ACC112 (cell line): ENCODE measurements around the gene GLG1.

Source experiments
- H2AFZ ChIP-seq: fragments of 200-600 bp; sonication (generic); one replicate; pipeline ENCODE4 v1.6.0; 2017; ENCODE audit warnings: antibody characterized with exemption, low read length; ENCODE audit not compliant: unreplicated experiment
- H3K27ac ChIP-seq: fragments of 200-600 bp; sonication (generic); 2 replicates; pipeline ENCODE4 v1.5.1; 2014; ENCODE audit warnings: low read depth, mild to moderate bottlenecking, antibody characterized with exemption, low read length, moderate library complexity
- H3K27me3 ChIP-seq: fragments of 200-600 bp; sonication (generic); 2 replicates; pipeline ENCODE4 v1.6.1; 2014; ENCODE audit warnings: mild to moderate bottlenecking, antibody characterized with exemption, low read length, moderate library complexity, mixed read lengths; ENCODE audit not compliant: insufficient read depth
- H3K36me3 ChIP-seq: fragments of 200-600 bp; sonication (generic); 2 replicates; pipeline ENCODE4 v1.6.1; 2016; ENCODE audit warnings: mild to moderate bottlenecking, antibody characterized with exemption, low read length, moderate library complexity, mixed read lengths; ENCODE audit not compliant: insufficient read depth
- H3K4me1 ChIP-seq: fragments of 200-600 bp; sonication (generic); one replicate; pipeline ENCODE4 v1.6.1; 2016; ENCODE audit warnings: low read length, mixed read lengths; ENCODE audit not compliant: insufficient read depth, unreplicated experiment, control insufficient read depth
- H3K4me3 ChIP-seq: fragments of 200-600 bp; sonication (generic); 2 replicates; pipeline ENCODE4 v1.5.1; 2014; ENCODE audit warnings: mild to moderate bottlenecking, low read depth, low read length
- H3K79me2 ChIP-seq: fragments of 200-600 bp; sonication (generic); one replicate; pipeline ENCODE4 v1.6.0; 2016; ENCODE audit warnings: low read length; ENCODE audit not compliant: control insufficient read depth, unreplicated experiment, insufficient read depth

Gene GLG1

DNA sequence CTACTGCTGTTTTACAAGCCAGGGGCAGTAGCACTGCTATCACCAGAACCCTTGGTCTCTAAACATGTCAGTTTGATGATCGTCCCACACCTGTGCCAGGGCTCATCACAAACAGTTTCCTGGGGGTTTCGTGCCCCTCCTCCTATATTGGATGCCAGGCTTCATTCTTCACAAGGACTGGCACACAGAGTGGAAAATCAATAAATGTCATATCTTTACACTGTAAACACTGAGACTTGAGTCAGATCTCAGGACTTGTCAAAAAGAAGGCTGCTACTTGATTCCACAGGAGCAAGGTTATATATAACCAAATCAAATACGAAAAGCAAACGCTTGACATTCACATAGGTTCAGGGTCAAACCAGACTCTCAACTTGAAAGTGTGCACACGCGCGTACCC lies 146.4 kb downstream of the GLG1 start:
- peaks cover 19% of the 10 kb centered on the region for H3K4me1 ChIP-seq
- no peak overlapping the region for H2AFZ ChIP-seq
- no peak overlapping the region for H3K27ac ChIP-seq
- no peaks in the 10 kb centered on the region for H3K79me2 ChIP-seq
- H3K36me3 ChIP-seq, result peaks cover 58% of the 10 kb centered on the region
- H3K27me3 ChIP-seq, result no peaks in the 10 kb centered on the region
- no peak overlapping the region for H3K4me3 ChIP-seq

DNA sequence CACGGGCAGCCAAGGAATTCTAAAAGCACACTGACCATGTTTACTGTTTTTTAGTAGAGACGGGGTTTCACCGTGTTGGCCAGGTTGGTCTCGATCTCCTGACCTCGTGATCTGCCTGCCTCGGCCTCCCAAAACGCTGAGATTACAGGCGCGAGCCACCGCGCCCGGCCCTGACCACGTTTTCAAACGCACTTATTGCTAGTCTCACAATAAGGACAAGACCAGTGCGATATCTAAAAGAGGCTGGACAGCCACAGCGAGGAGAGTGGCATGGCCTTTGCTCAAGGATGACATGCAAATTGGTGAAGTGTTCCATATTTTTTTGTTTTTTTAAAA lies 150.7 kb downstream of the GLG1 start:
- peak overlapping the region; percentile 98 for H3K27ac ChIP-seq
- H3K36me3 ChIP-seq, result peaks cover 33% of the 10 kb centered on the region

DNA sequence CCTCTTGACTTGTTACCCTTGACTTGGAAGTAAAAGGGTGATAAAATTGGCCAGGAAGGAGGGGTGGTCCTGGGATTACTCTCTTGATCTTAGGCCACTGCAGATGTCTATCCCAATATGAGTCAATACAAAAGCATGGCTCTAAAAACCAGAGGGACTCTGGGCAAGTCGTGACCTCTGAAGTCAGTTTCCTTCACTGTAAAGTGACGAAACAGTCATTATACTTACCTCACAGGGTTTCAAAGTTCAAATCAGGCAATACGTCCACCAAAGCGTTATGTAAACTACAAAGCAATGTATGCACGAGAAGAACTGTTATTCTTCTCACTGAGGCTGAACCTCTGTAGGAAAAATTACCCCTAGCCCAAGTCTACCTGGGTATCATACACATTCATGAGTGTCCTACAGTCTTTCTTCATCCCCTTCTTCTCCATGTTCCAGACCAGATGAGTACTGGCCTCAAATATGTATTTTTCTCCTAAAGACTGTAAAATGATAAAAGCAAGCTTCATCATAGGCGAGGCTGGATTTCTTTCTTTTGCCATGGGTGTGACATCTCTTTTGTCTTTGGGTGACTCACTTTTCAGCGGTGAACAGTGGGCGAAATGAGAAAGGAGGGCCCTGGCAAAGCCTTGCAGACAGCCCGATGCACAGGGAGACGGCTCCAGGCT lies 151.2 kb downstream of the GLG1 start:
- peak overlapping the region; percentile 42; the same call in 1 of the 2 replicates for H3K4me3 ChIP-seq
- peaks cover 31% of the 10 kb centered on the region for H3K36me3 ChIP-seq

More for the DNA sequence above, 150.7 kb downstream of the GLG1 start:
- H2AFZ ChIP-seq, result no peak overlapping the region
- H3K4me1 ChIP-seq, result peaks cover 36% of the 10 kb centered on the region
- H3K79me2 ChIP-seq, result no peaks in the 10 kb centered on the region
- H3K27me3 ChIP-seq, result no peaks in the 10 kb centered on the region
- H3K4me3 ChIP-seq, result no peak overlapping the region

DNA sequence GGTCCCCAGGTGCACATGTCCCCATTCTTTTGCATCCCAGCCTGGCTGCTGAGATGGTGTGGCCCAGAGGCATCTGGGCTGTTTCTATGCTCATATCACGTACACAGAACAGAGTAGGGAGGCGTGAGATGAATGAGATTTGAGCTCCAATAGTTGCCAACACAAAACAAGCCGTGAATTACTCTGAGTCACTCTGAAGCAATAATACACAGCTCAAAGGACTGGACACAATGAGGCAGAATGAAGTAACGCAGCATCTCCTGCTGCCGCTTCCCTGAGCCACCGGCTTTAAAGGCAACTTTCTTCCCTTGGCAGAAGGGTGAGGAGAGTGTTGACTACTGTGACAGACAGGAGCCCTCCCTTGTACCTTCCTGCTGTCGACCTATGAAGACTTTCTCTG lies 151.7 kb downstream of the GLG1 start:
- Histone ChIP-seq H3K36me3 (peaks cover 27% of the 10 kb centered on the region), H3K27ac (peak overlapping the region; percentile 98), H3K27me3 (no peaks in the 10 kb centered on the region), H3K4me3 (peak overlapping the region; percentile 42; the same call in 1 of the 2 replicates), H3K79me2 (no peaks in the 10 kb centered on the region), H3K4me1 (peaks cover 45% of the 10 kb centered on the region), H2AFZ (no peak overlapping the region)

More for the DNA sequence above, 151.2 kb downstream of the GLG1 start:
- Histone ChIP-seq H3K27ac (peak overlapping the region; percentile 98), H3K27me3 (no peaks in the 10 kb centered on the region), H3K79me2 (no peaks in the 10 kb centered on the region), H3K4me1 (peaks cover 40% of the 10 kb centered on the region), H2AFZ (no peak overlapping the region)

DNA sequence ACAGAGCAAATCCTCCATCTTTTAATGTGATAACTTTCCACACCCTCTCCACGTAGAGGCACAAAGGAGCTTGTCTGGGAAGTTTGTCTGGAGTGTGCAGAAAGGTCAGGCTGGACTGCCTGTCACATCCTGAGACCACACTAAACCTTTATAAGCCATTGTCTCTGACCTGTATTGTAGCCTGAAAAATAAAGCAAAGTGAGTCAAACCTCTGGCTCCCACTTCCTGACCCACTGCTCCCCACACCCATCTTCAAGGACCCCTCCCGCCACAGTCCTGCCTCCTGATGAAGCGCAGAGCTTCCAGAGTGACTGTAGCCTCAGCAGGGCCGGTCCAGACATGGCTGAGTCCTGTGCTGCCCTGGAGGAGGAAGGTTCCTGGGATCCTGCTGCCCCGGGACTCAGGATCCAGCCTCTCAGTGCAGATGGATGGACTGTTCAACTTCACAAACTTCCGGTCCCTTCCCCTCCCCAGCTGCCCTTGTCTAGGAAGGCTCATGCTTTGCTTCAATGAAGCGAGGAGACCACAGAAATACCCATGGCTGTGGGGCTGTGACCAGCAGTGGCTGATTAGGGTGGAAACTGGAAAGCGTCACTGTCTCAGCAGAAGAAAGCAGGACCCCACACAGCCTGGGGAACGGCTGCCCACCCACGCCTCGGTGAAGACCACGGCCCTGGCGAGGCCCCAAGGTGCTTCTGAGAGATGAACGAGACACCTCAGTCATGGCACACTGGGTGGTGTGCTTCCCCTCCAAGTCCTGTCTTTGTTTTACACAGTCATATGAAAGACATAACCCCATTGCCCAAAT lies 154.8 kb downstream of the GLG1 start:
- peaks cover 66% of the 10 kb centered on the region for H3K4me1 ChIP-seq
- H3K4me3 ChIP-seq, result no peak overlapping the region
- H3K79me2 ChIP-seq, result peaks cover 4% of the 10 kb centered on the region
- no peak overlapping the region for H2AFZ ChIP-seq
- no peak overlapping the region; the same call in 1 of the 2 replicates for H3K27ac ChIP-seq
- no peaks in the 10 kb centered on the region for H3K27me3 ChIP-seq
- peaks cover 11% of the 10 kb centered on the region for H3K36me3 ChIP-seq

DNA sequence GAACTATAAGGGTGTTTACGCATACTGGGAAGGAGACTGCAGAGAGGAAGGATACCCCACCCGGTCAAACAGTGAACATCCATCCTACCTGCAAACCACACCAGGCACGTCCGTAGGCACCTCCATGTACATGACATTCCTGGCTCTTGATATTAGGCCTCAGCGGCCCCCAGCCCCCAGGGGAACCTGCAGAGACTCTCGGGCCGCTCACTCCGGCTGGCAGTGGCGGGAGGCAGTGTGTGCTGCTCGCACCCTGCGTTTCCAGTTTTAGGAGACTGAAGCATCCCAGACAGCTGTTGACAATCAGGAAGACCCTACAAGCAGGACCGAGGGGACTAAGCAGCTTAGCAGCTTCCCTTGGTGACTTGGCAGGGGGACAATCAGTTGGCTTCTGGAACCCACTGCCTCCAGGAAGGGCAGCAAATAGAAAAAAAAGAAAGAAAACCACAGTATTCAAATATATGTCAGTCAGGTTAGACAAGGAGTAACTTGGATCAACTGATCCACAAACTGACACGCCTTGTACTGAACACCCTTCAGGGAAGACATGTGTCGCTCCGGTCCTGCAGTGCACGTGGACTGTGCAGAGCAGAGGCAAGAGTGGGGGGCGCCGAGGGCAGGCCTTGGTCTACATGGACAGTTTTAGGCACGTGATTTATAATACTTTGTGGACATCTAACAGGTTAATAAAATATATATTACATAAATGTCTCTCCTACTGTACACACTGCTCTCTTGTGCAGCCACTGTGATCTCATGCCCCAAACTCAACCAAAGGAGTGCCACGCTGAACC lies 155.8 kb downstream of the GLG1 start:
- H3K4me1 ChIP-seq, result peaks cover 56% of the 10 kb centered on the region
- H3K27ac ChIP-seq, result peak overlapping the region; percentile 97
- H3K79me2 ChIP-seq, result peaks cover 4% of the 10 kb centered on the region
- H3K36me3 ChIP-seq, result peaks cover 11% of the 10 kb centered on the region
- no peak overlapping the region for H3K4me3 ChIP-seq
- no peaks in the 10 kb centered on the region for H3K27me3 ChIP-seq
- H2AFZ ChIP-seq, result no peak overlapping the region

DNA sequence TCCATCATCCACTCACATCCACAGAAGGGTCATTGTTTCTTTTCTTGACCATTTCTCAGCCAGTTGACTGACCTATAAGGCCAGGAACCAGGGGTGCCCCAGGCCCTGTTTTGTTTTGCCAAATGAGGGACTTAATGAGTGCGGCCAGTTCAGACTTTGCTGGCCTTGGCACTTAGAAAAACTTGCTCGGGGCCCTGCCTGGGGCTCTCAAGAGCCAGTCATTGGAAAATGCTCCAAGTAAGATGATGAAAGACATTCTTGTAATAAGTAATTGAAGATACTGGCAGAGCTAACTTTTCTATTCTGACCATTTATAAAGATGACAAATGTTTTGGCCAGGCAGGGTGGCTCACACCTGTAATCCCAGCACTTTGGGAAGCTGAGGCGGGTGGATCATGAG lies 156.7 kb downstream of the GLG1 start:
- Histone ChIP-seq H3K4me3 (0 out of 2 replicates have a peak overlapping the region, but pooled peaks have one; percentile 56), H3K27ac (peak overlapping the region; percentile 97), H3K36me3 (peaks cover 11% of the 10 kb centered on the region), H3K79me2 (peaks cover 4% of the 10 kb centered on the region), H2AFZ (no peak overlapping the region), H3K4me1 (peaks cover 46% of the 10 kb centered on the region), H3K27me3 (no peaks in the 10 kb centered on the region)

DNA sequence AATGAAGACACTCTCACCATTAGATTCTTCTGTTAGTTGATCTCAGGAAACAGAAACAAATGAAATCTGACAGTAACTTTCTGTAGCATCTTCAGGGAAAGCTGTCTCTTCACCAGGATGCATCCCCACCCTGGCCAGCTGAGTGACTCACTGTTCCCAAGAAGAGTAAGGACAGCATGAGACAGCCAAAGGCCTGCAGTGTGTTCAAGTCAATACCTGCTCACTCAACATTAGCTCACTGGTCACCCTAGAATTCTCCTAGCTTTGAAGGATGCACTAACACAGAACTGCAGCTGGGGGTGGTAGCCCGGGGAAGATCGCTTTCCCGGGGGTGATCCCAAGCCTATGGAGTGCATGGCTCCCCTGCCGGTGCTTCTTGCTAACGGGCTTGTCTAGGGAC lies 157.4 kb downstream of the GLG1 start:
- H2AFZ ChIP-seq, result no peak overlapping the region

DNA sequence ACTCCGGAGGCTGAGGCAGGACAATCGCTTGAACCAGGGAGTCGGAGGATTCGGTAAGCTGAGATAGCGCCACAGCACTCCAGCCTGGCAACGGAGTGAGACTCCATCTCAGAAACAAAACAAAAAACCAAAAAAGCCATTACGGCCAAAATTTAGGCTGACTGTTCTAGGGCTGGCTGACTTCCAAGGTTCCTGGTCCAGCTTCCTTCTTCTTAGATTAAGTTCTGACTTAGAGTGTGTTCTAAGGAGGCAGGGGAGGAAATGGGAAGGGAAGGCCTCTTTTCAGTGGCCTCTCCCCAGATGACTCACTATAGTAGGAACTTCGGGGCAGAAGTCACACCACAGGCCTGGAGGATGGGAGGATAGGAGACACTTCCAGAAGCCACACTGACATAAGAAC lies 157.9 kb downstream of the GLG1 start:
- Histone ChIP-seq H3K36me3 (peaks cover 11% of the 10 kb centered on the region), H3K4me1 (peaks cover 40% of the 10 kb centered on the region), H3K27ac (peak overlapping the region; percentile 97), H3K79me2 (peaks cover 4% of the 10 kb centered on the region), H2AFZ (no peak overlapping the region), H3K27me3 (no peaks in the 10 kb centered on the region), H3K4me3 (peak overlapping the region; percentile 56)

More for the DNA sequence above, 157.4 kb downstream of the GLG1 start:
- Histone ChIP-seq H3K4me3 (peak overlapping the region; percentile 56), H3K79me2 (peaks cover 4% of the 10 kb centered on the region), H3K27ac (peak overlapping the region; percentile 97), H3K27me3 (no peaks in the 10 kb centered on the region), H3K36me3 (peaks cover 11% of the 10 kb centered on the region), H3K4me1 (peaks cover 40% of the 10 kb centered on the region)

DNA sequence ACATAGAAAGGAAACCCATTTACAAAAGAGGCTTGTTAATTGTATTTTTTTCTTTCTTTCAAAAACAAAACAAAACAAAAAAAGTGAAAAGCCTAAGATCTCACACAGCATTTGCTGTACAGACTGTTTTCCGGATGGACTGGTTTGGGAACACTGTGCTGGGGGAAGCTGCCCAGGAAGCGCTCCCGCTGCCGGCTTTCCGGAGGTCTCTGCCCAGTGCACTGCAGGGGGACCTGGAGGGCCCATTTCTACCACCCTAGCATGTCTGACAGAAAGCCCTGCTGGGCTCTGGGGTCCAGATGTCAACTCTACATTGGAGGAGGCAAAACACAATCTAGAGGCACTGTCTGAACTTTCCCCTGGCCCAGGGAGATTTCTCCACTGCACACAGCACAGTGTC lies 159.3 kb downstream of the GLG1 start:
- Histone ChIP-seq H2AFZ (no peak overlapping the region), H3K27me3 (no peaks in the 10 kb centered on the region), H3K79me2 (peaks cover 4% of the 10 kb centered on the region), H3K36me3 (peaks cover 6% of the 10 kb centered on the region; the same call in 1 of the 2 replicates), H3K27ac (no peak overlapping the region; the same call in 1 of the 2 replicates), H3K4me3 (no peak overlapping the region), H3K4me1 (peaks cover 40% of the 10 kb centered on the region)
